ENCODE results near the gene VTA1. TPM values are rescaled to one million over a fixed set of nuclear protein-coding genes. Genes with fewer than 3 reads are reported as not detected.

Gene VTA1
- total and polyA plus RNA-seq, 2 of the 13 experiments (the other 11 are each of a cell fraction or from before 2014, with no cell fraction given) = 70.7 to 89.1 TPM

- TF ChIP-seq, protein P1, sequence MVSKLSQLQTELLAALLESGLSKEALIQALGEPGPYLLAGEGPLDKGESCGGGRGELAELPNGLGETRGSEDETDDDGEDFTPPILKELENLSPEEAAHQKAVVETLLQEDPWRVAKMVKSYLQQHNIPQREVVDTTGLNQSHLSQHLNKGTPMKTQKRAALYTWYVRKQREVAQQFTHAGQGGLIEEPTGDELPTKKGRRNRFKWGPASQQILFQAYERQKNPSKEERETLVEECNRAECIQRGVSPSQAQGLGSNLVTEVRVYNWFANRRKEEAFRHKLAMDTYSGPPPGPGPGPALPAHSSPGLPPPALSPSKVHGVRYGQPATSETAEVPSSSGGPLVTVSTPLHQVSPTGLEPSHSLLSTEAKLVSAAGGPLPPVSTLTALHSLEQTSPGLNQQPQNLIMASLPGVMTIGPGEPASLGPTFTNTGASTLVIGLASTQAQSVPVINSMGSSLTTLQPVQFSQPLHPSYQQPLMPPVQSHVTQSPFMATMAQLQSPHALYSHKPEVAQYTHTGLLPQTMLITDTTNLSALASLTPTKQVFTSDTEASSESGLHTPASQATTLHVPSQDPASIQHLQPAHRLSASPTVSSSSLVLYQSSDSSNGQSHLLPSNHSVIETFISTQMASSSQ (IDR thresholded peaks at IDR 0.05; ENCODE audit: low read depth) = peak; percentile 37; the same call in 1 of the 2 replicates
- TF ChIP-seq, protein P1 (CRISPR knock-in tag; IDR thresholded peaks at IDR 0.05; ENCODE audit: borderline replicate concordance) = peak; percentile 89; the same call in 1 of the 2 replicates
- TF ChIP-seq ZNF253 (CRISPR knock-in tag; IDR thresholded peaks at IDR 0.05; ENCODE audit: borderline replicate concordance) = 0 out of 2 replicates have a peak, but pooled peaks have one; percentile 30
- peak; percentile 77; the same call in 1 of the 2 replicates for TF ChIP-seq PITX1 (CRISPR knock-in tag; IDR thresholded peaks at IDR 0.05)
- TF ChIP-seq ZNF792 (CRISPR knock-in tag; IDR thresholded peaks at IDR 0.05) = peak; percentile 98
- TF ChIP-seq, protein P2, sequence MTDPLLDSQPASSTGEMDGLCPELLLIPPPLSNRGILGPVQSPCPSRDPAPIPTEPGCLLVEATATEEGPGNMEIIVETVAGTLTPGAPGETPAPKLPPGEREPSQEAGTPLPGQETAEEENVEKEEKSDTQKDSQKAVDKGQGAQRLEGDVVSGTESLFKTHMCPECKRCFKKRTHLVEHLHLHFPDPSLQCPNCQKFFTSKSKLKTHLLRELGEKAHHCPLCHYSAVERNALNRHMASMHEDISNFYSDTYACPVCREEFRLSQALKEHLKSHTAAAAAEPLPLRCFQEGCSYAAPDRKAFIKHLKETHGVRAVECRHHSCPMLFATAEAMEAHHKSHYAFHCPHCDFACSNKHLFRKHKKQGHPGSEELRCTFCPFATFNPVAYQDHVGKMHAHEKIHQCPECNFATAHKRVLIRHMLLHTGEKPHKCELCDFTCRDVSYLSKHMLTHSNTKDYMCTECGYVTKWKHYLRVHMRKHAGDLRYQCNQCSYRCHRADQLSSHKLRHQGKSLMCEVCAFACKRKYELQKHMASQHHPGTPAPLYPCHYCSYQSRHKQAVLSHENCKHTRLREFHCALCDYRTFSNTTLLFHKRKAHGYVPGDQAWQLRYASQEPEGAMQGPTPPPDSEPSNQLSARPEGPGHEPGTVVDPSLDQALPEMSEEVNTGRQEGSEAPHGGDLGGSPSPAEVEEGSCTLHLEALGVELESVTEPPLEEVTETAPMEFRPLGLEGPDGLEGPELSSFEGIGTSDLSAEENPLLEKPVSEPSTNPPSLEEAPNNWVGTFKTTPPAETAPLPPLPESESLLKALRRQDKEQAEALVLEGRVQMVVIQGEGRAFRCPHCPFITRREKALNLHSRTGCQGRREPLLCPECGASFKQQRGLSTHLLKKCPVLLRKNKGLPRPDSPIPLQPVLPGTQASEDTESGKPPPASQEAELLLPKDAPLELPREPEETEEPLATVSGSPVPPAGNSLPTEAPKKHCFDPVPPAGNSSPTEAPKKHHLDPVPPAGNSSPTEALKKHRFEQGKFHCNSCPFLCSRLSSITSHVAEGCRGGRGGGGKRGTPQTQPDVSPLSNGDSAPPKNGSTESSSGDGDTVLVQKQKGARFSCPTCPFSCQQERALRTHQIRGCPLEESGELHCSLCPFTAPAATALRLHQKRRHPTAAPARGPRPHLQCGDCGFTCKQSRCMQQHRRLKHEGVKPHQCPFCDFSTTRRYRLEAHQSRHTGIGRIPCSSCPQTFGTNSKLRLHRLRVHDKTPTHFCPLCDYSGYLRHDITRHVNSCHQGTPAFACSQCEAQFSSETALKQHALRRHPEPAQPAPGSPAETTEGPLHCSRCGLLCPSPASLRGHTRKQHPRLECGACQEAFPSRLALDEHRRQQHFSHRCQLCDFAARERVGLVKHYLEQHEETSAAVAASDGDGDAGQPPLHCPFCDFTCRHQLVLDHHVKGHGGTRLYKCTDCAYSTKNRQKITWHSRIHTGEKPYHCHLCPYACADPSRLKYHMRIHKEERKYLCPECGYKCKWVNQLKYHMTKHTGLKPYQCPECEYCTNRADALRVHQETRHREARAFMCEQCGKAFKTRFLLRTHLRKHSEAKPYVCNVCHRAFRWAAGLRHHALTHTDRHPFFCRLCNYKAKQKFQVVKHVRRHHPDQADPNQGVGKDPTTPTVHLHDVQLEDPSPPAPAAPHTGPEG (CRISPR knock-in tag; IDR thresholded peaks at IDR 0.05) = peak; percentile 39
- no peak for TF ChIP-seq AKNA (CRISPR knock-in tag; IDR thresholded peaks at IDR 0.05; ENCODE audit: borderline replicate concordance)
- TF ChIP-seq ZNF441 (CRISPR knock-in tag; IDR thresholded peaks at IDR 0.05; ENCODE audit: borderline replicate concordance) = peak; percentile 91
- no peak for TF ChIP-seq ZNF207 (IDR thresholded peaks at IDR 0.05; ENCODE audit: borderline replicate concordance)
- peak; percentile 74; the same call in 1 of the 2 replicates for TF ChIP-seq JUN (CRISPR knock-in tag; IDR thresholded peaks at IDR 0.05)
- TF ChIP-seq CEBPG (CRISPR knock-in tag; IDR thresholded peaks at IDR 0.05) = peak; percentile 55
- no peak for TF ChIP-seq SMARCE1 (IDR thresholded peaks at IDR 0.05; ENCODE audit: borderline replicate concordance)
These were observed at the start of gene VTA1, which contains the start of gene NMBR (continued) for GRCh38 chr6:142146828-142147662.

Measured in HepG2 (cell line).